GM18907 (cell line): ENCODE data around the gene DIS3L2.
"Not testable (repeated sequence)": the region's sequence is repeated elsewhere in the genome, so short reads cannot be mapped to it uniquely, and the experiment has no call there.

ENCODE experiments used
- ATAC-seq: cut with Tn5 transposase; IDR thresholded peaks from one replicate; pipeline ENCODE4 v1.9.1; 2021; ENCODE audit warnings: mild to moderate bottlenecking, moderate library complexity; ENCODE audit not compliant: unreplicated experiment

Gene DIS3L2

GRCh38 chr2:232006253-232006652 lies 44.7 kb downstream of the DIS3L2 start:
- ATAC-seq = no peak

GRCh38 chr2:232008907-232009638 lies 47.6 kb downstream of the DIS3L2 start:
- ATAC-seq = no peak

GRCh38 chr2:232009639-232010274 lies 48.2 kb downstream of the DIS3L2 start:
- ATAC-seq = no peak

- no peak for ATAC-seq
These were observed 52.3 kb downstream of the DIS3L2 start for GRCh38 chr2:232013701-232014353.

GRCh38 chr2:232014681-232015080 lies 53.2 kb downstream of the DIS3L2 start:
- no peak for ATAC-seq

- no peak for ATAC-seq
These were observed 56.7 kb downstream of the DIS3L2 start for GRCh38 chr2:232018181-232018580.

- no peak for ATAC-seq
These were observed 61.2 kb downstream of the DIS3L2 start for GRCh38 chr2:232022718-232023117.

- ATAC-seq = no peak
These were observed 61.9 kb downstream of the DIS3L2 start for GRCh38 chr2:232023426-232023825.

GRCh38 chr2:232024457-232024856 lies 62.9 kb downstream of the DIS3L2 start:
- no peak for ATAC-seq

- ATAC-seq = peak; percentile 98
These were observed 65.4 kb downstream of the DIS3L2 start for GRCh38 chr2:232026910-232027309.

GRCh38 chr2:232027530-232027929 lies 66.0 kb downstream of the DIS3L2 start:
- ATAC-seq = no peak

GRCh38 chr2:232028071-232028470 lies 66.6 kb downstream of the DIS3L2 start:
- no peak for ATAC-seq

GRCh38 chr2:232028631-232029030 lies 67.1 kb downstream of the DIS3L2 start:
- no peak for ATAC-seq

GRCh38 chr2:232029346-232029745 lies 67.8 kb downstream of the DIS3L2 start:
- ATAC-seq = no peak

- no peak for ATAC-seq
These were observed 68.7 kb downstream of the DIS3L2 start for GRCh38 chr2:232030229-232030628.

- not testable (repeated sequence) for ATAC-seq
These were observed 73.8 kb downstream of the DIS3L2 start for GRCh38 chr2:232035292-232035691.

GRCh38 chr2:232036876-232037275 lies 75.4 kb downstream of the DIS3L2 start:
- ATAC-seq = not testable (repeated sequence)

GRCh38 chr2:232038251-232038880 lies 76.9 kb downstream of the DIS3L2 start:
- no peak for ATAC-seq

- ATAC-seq = no peak
These were observed 77.5 kb downstream of the DIS3L2 start for GRCh38 chr2:232038881-232039485.

- no peak for ATAC-seq
These were observed 81.5 kb downstream of the DIS3L2 start for GRCh38 chr2:232042911-232043574.

- no peak for ATAC-seq
These were observed 82.5 kb downstream of the DIS3L2 start for GRCh38 chr2:232043966-232044365.
